Measurements from ENCODE around the gene EPN1.
"Not testable (repeated sequence)": the region's sequence is repeated elsewhere in the genome, so short reads cannot be mapped to it uniquely, and the experiment has no call there.

Gene EPN1

GRCh38 chr19:55720801-55721200, 45.8 kb downstream of the EPN1 start:
- TF ChIP-seq CTCF (IDR thresholded peaks at IDR 0.05; ENCODE audit: low read depth, low read length): no peak
- no peak overlapping the region for H3K4me3 ChIP-seq (ENCODE audit: low read depth, low read length)

GRCh38 chr19:55723491-55723890, 48.5 kb downstream of the EPN1 start:
- H3K4me3 ChIP-seq (ENCODE audit: low read depth, low read length): no peak overlapping the region
- TF ChIP-seq CTCF (IDR thresholded peaks at IDR 0.05; ENCODE audit: low read depth, low read length): no peak

- H3K4me3 ChIP-seq (ENCODE audit: low read depth, low read length): not testable (repeated sequence)
Observed at GRCh38 chr19:55730378-55730777, 55.4 kb downstream of the EPN1 start.

GRCh38 chr19:55738302-55738701, 63.3 kb downstream of the EPN1 start, which contains the start of gene NLRP9:
Gene NLRP9 (minus strand): TSS chr19:55738402. CDS start chr19:55738374, 28 bp downstream.
- TF ChIP-seq CTCF (IDR thresholded peaks at IDR 0.05; ENCODE audit: low read depth, low read length): no peak
- H3K4me3 ChIP-seq (ENCODE audit: low read depth, low read length): no peak within 1 kb of the TSS

GRCh38 chr19:55750715-55751114, 75.7 kb downstream of the EPN1 start:
- TF ChIP-seq CTCF (IDR thresholded peaks at IDR 0.05; ENCODE audit: low read depth, low read length): no peak
- H3K4me3 ChIP-seq (ENCODE audit: low read depth, low read length): no peak overlapping the region

- no peak for TF ChIP-seq CTCF (IDR thresholded peaks at IDR 0.05; ENCODE audit: low read depth, low read length)
- no peak overlapping the region for H3K4me3 ChIP-seq (ENCODE audit: low read depth, low read length)
Observed at GRCh38 chr19:55753401-55753800, 78.4 kb downstream of the EPN1 start.

GRCh38 chr19:55756808-55757207, 81.8 kb downstream of the EPN1 start:
- not testable (repeated sequence) for H3K4me3 ChIP-seq (ENCODE audit: low read depth, low read length)

GRCh38 chr19:55758797-55759196, 83.8 kb downstream of the EPN1 start, which contains the start of gene RFPL4A:
Gene RFPL4A (plus strand): TSS chr19:55759097. CDS start chr19:55761801, 2,704 bp downstream.
- H3K4me3 ChIP-seq (ENCODE audit: low read depth, low read length): not testable (repeated sequence)
